Measurements from ENCODE around the gene FAM43A.

The FAM43A gene

GRCh38 chr3:194705227-194705626, 19.5 kb downstream of the FAM43A start:
- TF ChIP-seq CTCF (IDR thresholded peaks at IDR 0.05; ENCODE audit: low read length, missing control alignments), result no peak
- H3K4me3 ChIP-seq (replicated peaks; ENCODE audit: low read depth, low read length), result no peak overlapping the region
- no peak for DNase-seq (ENCODE audit: low read depth)

GRCh38 chr3:194705761-194706160, 20.1 kb downstream of the FAM43A start:
- no peak for DNase-seq (ENCODE audit: low read depth)

GRCh38 chr3:194707147-194707540, 21.5 kb downstream of the FAM43A start:
- no peak for DNase-seq (ENCODE audit: low read depth)
- TF ChIP-seq CTCF (IDR thresholded peaks at IDR 0.05; ENCODE audit: low read length, missing control alignments), result no peak
- H3K4me3 ChIP-seq (replicated peaks; ENCODE audit: low read depth, low read length), result no peak overlapping the region

More at GRCh38 chr3:194705761-194706160, 20.1 kb downstream of the FAM43A start:
- no peak for TF ChIP-seq CTCF (IDR thresholded peaks at IDR 0.05; ENCODE audit: low read length, missing control alignments)
- H3K4me3 ChIP-seq (replicated peaks; ENCODE audit: low read depth, low read length), result no peak overlapping the region

GRCh38 chr3:194711286-194711685, 25.6 kb downstream of the FAM43A start:
- no peak for DNase-seq (ENCODE audit: low read depth)
- TF ChIP-seq CTCF (IDR thresholded peaks at IDR 0.05; ENCODE audit: low read length, missing control alignments), result no peak
- H3K4me3 ChIP-seq (replicated peaks; ENCODE audit: low read depth, low read length), result no peak overlapping the region

- peak; percentile 99 for DNase-seq (ENCODE audit: low read depth)
- H3K4me3 ChIP-seq (replicated peaks; ENCODE audit: low read depth, low read length), result no peak overlapping the region
- peak; percentile 5 for TF ChIP-seq CTCF (IDR thresholded peaks at IDR 0.05; ENCODE audit: low read length, missing control alignments)
Observed at GRCh38 chr3:194711913-194712312, 26.2 kb downstream of the FAM43A start.

GRCh38 chr3:194713299-194714136, 27.8 kb downstream of the FAM43A start:
- TF ChIP-seq CTCF (IDR thresholded peaks at IDR 0.05; ENCODE audit: low read length, missing control alignments), result no peak
- no peak overlapping the region for H3K4me3 ChIP-seq (replicated peaks; ENCODE audit: low read depth, low read length)
- DNase-seq (ENCODE audit: low read depth), result no peak

- H3K4me3 ChIP-seq (replicated peaks; ENCODE audit: low read depth, low read length), result no peak overlapping the region
- no peak for TF ChIP-seq CTCF (IDR thresholded peaks at IDR 0.05; ENCODE audit: low read length, missing control alignments)
- DNase-seq (ENCODE audit: low read depth), result no peak
Observed at GRCh38 chr3:194714137-194714455, 28.4 kb downstream of the FAM43A start.

Measured in fibroblast of pulmonary artery (primary cell).